GM18520 (cell line): Measurements from ENCODE around the gene GLE1.
"Not testable (repeated sequence)": the region's sequence is repeated elsewhere in the genome, so short reads cannot be mapped to it uniquely, and the experiment has no call there.

ENCODE experiments used
- ATAC-seq: cut with Tn5 transposase; IDR thresholded peaks from one replicate; pipeline ENCODE4 v1.9.1; 2021; ENCODE audit not compliant: unreplicated experiment

Gene GLE1

DNA sequence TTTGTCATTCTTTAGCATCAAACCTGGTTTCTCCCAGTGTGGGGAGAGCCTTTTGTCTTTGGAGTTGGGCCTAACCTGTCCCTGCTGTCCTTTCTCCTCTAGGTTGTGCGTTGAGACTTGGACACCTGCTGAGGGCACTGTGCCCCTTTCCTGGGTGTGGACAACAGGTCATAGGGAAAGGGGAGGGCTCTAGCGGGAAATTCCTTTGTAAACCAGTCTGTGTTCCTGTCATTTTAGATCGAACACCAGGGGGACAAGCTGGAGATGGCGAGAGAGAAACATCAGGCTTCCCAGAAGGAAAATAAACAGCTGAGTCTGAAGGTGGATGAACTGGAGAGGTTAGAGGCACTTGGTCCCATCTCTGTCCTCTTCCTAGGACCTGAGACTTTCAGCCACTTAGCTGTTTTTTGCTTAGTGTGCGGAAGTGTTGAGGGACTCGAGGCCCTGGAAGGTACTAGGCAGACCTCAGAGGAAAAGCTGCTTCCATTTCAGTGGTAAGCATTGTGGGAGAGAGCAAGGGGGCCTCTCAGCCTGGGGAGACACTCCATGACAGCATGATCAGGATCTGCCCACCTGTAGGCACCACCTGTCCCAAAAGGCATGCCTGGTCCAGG, 8.6 kb upstream of the GLE1 start:
- no peak for ATAC-seq

DNA sequence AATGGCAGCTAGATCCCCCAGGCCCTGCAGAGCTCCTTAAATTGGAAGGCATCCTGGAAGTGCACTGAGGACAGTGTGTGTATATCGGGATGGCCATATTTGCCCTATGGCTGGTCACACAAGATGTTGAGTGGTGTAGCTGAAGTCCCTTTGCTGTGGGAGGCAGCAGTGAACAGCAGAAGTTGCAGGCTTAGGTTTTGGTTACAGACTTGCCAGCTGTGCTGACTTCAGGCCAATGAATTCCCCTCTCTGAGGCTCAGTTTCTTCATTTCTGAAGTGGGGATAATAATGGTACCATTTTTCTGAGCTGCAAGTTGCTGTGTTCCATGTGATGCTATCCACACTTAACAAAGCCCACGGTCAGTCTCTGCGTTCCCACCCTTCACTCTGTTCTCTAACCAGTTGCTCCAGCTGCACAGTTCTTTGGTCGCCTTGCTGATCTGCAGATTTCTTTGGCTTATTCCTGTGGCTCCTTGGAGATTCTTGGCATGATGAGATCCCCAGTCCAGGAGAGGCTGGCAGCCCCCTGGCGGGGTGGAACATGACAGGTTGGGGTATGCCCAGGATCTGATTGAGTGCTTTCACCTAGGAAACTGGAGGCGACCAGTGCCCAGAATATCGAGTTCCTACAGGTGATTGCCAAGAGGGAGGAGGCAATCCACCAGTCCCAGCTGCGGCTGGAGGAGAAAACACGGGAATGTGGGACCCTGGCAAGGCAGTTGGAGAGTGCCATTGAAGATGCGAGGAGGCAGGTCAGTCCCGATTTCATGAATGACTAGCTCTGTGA, 6.5 kb upstream of the GLE1 start:
- no peak for ATAC-seq

DNA sequence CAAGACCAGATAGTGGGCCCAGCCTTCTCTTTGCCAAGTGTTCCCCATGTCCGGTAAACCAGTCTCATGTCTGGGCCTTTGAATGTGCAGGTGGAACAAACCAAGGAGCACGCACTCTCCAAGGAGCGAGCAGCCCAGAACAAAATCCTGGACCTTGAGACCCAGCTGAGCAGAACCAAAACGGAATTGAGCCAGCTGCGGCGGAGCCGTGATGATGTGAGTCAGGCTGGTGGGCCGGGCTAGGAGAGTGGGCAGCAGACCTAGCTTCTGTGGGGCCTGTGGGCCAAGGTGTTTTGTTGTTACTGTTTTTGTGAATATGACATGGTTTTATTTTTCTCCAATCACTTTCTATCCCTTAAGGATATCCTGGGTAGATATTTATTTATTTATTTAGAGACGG, 5.6 kb upstream of the GLE1 start:
- no peak for ATAC-seq

DNA sequence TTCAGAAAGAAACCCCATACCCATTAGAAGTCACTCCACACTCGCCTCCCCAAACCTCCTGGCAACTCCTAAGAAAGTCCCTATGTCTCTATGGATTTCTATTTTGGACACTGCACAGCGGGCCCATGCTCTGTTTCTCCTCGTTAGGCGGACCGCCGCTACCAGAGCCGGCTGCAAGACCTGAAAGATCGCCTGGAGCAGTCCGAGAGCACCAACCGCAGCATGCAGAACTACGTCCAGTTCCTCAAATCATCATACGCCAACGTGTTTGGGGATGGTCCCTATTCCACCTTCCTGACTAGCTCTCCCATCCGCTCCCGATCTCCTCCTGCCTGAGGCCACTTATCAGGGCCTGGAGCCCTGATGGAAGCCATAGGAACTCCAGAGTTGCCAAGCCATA, 4.6 kb upstream of the GLE1 start:
- no peak for ATAC-seq

DNA sequence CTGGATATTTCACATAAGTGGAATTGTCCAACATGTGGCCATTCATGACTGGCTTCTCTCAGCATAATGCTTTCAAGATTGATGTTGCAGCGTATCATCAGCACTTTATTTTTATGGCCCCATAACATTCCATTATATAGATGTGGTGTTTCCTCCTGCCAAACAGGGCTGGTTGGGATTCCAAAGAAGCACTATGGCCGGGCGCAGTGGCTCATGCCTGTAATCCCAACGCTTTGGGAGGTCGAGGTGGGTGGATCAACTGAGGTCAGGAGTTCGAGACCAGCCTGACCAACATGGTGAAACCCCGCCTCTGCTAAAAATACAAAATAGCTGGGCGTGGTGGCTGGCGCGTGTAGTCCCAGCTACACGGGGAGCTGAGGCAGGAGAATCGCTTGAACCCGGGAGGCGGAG, 1.1 kb upstream of the GLE1 start:
- ATAC-seq: not testable (repeated sequence)

DNA sequence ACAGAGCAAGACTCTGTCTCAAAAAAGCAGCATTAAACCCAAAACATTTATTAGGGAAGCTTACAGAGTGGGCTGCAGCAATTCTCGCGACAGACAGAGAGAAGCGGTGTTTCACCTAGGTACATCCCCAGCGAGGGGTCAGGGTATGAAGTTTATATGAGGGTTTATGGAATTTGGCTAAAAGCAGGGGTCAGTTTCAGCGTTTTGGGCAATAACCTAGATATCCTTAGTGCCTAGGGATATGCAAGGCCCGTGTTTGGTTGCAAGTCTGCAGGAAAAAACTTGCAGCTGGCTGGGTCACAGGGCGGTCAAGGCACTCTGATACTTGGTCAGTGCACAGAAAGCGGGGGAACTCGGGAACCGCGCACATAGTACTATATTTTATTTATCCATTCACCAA, 649 bp upstream of the GLE1 start:
- ATAC-seq: no peak

DNA sequence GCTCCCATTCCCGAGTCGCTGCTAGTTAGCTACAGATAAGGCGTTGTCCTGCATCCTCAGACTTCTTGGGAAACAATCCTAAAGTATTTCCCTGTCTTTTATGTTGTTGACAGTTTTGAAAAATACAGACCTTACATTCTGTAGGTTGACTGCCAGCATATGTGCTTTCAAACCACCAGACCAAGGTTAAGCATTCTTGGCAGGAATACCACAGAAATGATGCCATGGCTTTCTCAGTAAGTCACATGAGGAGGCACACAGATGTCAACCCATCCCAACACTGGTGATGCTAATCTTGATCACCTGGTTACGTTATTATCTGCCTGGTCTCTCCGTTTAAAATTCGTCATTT, 871 bp downstream of the GLE1 start:
- ATAC-seq: no peak

DNA sequence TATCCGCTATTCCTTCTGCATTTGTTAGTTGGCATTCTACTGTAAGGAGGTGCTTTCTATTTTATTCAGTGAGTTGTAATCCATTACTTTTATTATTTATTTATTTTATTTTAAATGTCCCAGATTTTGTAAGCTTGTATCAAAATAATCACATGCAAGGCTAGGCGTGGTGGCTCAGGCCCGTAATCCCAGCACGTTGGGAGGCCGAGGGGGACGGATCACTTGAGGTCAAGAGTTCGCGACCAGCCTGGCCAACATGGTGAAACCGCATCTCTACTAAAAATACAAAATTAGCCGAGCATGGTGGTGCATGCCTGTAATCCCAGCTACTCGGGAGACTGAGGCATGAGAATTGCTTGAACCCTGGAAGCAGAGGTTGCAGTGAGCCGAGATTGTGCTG, 1.4 kb downstream of the GLE1 start:
- ATAC-seq: not testable (repeated sequence)

DNA sequence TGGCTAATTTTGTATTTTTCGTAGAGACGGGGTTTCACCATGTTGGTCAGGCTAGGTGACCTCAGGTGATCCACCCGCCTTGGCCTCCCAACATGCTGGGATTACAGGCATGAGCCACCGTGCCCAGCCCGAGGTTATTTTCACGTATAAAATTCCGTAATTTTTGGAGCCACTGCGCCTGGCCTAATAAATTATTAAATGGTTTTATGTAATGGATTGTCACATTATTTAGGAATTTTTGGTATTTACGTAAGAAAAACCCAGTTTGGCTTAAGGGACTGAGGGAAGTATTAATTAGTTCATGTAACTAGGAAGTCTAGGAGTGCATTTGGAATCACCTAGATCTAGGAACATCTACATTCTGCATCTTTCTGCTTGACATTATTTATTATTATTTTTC, 8.3 kb downstream of the GLE1 start:
- ATAC-seq: no peak

DNA sequence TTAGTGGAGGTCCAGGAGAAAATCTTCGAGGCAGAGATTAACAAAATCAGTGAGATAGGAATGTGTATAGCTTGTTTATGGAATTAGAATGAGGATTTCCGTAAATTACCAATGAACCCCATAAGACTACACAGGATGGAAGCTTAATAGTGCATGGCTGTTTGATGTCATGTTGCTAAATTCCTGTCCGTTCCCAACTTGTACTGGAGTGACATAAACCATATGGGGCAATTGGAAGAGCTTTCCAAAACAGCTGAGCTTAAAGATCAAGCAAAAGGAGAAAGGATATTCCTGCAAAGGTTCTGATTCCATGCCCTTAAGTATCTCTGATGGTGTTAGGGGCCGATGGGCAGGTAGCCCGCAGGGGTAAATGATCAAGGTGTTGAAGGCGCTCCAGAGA, 17.4 kb downstream of the GLE1 start:
- no peak for ATAC-seq

DNA sequence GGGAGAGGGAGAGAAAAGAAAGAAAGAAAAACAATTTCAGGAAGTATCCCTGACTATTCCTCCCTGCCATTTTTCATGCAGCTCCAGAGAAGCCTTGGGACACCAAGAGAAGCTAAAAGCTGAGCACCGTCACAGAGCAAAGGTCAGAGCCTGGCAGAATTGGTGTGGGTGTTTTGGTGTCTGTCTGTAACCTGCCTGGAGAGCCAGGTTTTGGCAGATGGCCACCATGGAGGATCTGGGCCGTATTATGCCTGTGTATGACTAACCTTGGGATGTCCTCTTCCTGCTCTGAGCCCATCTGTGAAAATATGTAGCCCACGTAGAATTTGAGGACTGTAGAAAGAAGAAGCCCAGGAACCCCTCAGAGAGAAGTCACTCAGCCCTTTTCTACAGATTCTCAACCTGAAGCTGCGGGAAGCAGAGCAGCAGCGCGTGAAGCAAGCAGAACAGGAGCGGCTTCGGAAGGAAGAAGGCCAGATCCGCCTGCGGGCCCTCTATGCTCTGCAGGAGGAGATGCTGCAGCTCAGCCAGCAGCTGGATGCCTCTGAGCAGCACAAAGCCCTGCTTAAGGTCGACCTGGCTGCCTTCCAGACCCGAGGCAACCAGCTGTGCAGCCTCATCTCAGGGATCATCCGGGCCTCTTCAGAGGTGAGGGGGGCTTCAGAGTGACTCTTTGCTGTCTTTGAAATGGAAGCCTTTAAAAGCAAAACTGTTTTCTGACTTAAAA, 18.8 kb downstream of the GLE1 start:
- no peak for ATAC-seq

DNA sequence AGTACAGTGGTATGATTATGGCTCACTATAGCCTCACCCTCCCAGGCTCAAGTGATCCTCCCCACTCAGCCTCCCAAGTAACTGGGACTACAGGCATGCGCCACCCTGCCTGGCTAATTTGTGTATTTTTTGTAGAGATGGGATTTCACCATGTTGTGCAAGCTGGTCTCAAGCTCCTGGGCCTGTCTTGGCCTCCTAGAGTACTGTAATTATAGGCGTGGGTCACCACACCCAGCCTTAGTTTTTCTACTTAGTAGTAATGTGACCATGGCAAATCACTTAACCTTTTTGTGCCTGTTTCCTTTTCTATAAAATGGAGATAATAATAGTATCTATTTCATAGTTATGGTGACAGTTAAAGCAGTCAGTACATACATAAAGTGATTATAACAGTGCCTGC, 22.2 kb downstream of the GLE1 start:
- no peak for ATAC-seq

DNA sequence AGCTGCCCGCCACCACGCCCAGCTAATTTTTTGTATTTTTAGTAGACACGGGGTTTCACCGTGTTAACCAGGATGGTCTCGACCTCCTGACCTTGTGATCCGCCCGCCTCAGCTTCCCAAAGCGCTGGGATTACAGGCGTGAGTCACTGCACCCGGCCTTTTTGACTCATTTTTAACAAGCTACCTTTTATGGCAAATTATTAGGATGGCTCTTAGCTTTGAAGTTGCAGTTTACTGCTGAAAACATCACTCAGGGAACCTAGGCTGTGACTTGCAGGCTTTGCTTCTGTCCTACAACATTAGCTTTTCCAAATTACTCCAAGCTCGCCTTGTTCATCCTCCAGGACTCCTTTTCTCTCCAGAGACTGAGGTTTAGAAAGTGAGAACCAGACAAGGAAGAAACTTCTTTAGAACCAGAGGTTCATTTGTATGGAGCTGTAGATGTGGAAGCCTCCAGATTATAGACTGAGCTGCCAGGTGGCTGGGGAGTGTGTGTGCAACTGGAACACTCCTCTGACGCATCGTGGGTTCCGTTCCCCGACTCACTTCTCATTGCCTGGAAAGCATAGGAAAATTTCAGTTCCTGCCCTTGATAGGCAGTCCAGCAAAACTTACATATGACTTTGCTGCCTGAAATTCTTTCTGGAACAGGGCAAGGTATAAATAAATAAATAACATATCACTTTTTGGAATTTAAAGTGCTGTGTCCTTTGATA, 24.1 kb downstream of the GLE1 start:
- ATAC-seq: no peak

DNA sequence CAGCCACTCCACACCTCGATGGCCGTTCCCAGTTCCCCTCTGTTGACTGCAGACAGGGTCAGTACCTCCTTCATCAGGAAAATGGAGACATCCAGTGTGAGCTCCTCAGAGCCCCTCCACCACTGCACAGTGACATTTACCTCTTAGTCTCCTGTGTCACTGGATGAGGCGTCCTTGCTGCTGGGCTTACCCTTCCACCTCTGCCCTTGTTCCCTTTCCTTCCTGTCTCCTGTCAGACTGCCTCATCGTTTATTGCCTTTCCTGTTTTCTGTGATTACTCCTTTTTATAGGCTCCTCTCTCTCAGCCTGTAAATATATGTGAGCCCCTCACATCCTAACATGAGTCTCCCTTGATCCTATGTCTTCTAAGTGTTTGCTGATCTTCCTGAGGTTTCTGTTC, 24.7 kb downstream of the GLE1 start:
- no peak for ATAC-seq

DNA sequence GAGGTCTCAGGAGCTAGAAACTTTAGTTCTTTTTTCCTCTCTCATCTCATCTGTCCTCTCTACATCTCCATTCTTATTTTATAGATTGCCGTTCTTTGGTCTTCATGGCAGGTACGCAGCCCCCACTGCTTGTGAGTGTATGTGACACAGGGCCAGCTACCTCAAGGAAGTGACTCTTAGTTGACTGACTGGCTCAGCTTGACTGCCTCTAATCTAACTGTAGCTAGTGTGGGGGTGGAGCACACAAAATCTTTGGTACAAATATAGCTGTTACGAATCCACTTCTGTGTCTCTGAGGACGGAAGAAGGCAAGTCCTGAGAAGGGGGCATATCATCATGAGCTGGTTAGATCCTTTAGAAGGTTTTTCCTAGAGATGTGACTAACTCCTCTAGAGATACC, 28.1 kb downstream of the GLE1 start:
- no peak for ATAC-seq

DNA sequence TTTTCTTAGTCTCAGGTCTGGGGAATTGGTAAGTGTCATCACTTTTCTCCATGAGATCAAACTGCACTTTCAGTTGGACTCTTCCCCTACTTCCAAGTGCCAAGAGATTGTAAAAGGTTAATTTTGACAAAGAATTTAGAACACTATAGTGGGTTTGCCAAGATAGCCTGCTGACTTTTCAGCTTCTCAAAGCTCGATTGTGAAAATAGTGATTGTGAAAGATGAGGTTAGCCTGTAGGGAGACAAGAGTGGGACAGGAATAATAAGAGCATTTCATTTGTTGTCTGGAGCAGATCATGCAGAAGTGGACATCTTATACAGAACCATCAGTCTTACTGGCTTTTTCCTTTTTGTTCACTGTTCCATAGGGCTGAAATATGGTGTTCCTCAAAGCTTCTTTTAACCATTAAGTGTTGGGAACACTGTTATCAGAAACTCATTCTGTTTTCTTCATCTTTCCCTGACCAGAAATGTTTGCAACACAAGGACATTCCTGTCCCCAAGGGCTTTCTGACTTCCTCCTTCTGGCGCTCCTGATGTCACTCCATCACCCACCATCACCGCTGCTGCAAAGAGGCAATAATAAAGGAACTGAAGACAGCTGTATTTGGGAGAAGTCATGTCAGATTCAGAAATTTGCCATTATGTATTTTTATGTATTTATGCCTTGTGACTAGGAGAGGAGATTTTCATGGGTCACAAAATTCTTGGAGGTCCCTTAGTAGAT, 36.3 kb downstream of the GLE1 start:
- no peak for ATAC-seq

DNA sequence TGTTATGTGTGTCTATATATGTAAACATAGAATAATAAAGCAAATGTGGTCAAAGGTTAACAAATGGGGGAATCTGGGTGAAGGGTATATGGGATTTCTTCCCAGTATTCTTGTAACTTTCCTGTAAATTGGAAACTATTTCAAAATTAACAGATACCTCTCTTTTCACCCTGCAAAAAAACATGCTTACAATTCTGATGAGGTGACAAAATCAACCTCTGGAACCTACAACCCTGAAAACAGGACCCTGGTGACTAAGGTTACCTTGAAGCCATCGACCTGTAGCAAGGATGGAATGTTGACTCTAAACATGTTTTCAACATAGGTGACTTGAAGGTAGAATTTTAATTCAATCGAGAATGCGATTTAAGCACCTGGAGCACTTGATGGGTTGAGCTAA, 42.0 kb downstream of the GLE1 start:
- no peak for ATAC-seq

DNA sequence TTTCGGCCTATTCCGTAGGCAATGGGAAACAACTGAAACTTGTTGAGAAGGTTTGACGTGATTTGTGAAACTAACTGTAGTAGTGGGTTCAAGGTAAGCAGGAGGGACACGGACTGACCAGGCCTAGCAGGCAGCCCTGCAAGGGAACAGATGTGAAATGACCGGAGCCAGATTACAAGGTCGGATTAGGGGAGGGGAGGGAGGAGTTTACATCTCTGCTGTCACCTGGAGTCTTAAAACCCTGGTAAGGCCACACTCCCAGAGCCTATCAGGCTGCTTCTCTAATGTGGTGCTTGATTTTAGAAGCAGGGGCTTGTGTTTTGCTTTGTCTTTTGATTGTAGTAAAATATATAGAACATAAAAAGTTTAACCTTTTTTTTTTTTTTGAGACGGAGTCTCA, 44.4 kb downstream of the GLE1 start:
- ATAC-seq: no peak

DNA sequence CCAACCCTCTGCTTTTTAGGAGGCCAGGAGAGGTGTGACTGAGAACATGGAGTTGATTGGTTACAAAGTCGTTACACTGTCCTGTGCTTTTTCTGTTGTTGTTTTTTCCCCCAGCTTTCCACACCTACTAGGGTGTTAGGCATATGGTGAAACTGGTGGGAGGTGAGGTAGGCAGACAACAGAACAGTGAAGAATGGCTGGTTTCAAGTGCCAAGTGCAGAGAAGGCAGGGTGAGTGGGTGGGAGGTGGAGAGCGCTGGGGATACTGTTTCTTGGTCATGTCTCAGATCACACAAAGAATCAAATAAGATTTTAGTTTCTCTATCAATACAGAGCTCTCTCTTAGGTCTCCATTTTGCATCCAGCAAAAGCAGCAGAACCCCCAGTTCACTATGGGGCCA, 45.7 kb downstream of the GLE1 start:
- no peak for ATAC-seq

DNA sequence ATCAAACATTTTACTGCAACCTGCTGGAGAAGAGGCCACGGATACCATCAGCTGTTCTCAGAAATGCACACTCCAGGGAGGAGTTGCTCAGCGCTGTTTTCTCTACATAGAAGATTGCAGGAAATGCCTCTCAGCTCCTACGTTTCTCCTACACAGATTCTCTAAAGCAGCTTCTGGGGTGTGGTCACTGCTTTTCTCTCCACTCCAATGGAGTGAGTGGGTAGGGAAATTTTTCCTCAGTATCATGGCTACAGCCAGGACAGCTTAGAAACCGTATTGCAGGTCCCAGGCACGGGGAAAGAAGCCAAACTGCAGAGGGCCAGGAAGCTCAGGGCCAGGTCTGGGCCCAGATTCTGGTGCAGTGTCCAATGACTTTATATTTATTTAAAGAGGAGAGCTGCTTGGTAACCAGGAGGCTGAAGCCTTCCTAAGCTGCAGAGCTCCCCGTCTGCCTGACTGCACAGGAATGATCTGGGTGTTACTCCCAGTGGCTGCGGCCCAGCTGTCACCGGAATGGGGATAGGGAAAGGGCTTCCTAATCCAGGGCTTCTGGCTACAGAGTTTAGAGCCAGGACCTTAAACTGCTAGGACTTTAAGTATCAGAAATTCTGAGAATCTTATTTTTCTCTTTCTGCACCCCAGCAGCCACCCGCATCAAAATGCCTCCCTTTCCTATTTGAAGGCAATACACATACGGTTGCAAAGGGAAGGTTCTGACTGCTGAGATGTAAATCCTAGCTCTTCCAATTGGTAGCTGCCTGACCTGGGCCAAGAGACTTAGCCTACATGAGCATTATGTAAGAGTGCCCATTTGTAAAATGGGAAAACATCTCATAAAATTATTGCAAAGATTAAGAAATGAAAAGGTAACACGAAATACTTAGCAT, 46.5 kb downstream of the GLE1 start:
- ATAC-seq: no peak
